Nephron (organoid): Measurements from ENCODE around the gene SHISAL1.

Experiments used
- H3K27ac Mint-ChIP-seq, 3 experiments: 2 replicates each; pipeline ENCODE4 v1.8.0; 2020; ENCODE audit warnings: mixed read lengths in 3 of 3, mild to moderate bottlenecking in 2 of 3, moderate library complexity in 1 of 3
- H3K27me3 Mint-ChIP-seq: 2 replicates; pipeline ENCODE4 v1.8.0; 2021; ENCODE audit warnings: low read depth, mild to moderate bottlenecking, moderate library complexity, mixed read lengths
- H3K36me3 Mint-ChIP-seq: 2 replicates; pipeline ENCODE4 v1.8.0; 2020; ENCODE audit warnings: low read depth, mixed read lengths
- H3K4me1 Mint-ChIP-seq: 2 replicates; pipeline ENCODE4 v1.8.0; 2020; ENCODE audit warnings: mixed read lengths
- H3K4me3 Mint-ChIP-seq, 3 experiments: 2 replicates each; pipeline ENCODE4 v1.8.0; 2020; ENCODE audit warnings: mild to moderate bottlenecking in 3 of 3, mixed read lengths in 3 of 3, moderate library complexity in 2 of 3
- H3K9me3 Mint-ChIP-seq: 2 replicates; pipeline ENCODE4 v1.8.0; 2020; ENCODE audit warnings: mixed read lengths
- CTCF ChIP-seq, 3 experiments: fragments of 200-600 bp; sonication (generic); IDR thresholded peaks; one replicate each; pipeline ENCODE4 v1.5.0; 2021; ENCODE audit warnings: antibody characterized with exemption in 3 of 3; ENCODE audit not compliant: unreplicated experiment in 3 of 3

The SHISAL1 gene

DNA sequence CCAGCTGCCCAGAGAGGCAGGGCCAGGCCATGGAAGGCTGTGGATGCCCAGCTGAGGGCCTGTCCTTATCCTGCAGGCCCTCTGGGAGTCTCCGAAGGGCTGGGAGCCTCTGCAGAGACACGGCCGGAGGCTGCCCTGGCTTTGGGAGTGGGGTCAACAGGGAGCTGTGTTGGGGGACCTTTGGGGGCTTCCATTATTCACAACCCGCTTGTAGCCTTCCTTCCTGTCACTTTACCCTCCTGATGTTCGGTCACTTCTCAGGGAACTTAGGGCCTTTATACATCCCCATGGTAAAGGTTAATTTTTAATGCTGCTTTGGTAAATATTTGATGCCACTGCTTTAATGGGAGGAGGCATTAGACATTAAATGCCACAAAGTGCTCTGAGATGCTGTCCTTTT lies 44.9 kb downstream of the SHISAL1 start:
- no peaks in the 10 kb centered on the region for H3K36me3 Mint-ChIP-seq
- H3K4me3 Mint-ChIP-seq: no peak overlapping the region
- H3K9me3 Mint-ChIP-seq: peaks cover 3% of the 10 kb centered on the region
- H3K27me3 Mint-ChIP-seq: peaks cover 4% of the 10 kb centered on the region
- peaks cover 19% of the 10 kb centered on the region for H3K4me1 Mint-ChIP-seq
- H3K27ac Mint-ChIP-seq: peak overlapping the region in 2 of 3 experiments; percentile 11 to 16
- no peak for TF ChIP-seq CTCF (IDR thresholded peaks at IDR 0.05; ENCODE audit: unreplicated experiment in 3 of 3)

DNA sequence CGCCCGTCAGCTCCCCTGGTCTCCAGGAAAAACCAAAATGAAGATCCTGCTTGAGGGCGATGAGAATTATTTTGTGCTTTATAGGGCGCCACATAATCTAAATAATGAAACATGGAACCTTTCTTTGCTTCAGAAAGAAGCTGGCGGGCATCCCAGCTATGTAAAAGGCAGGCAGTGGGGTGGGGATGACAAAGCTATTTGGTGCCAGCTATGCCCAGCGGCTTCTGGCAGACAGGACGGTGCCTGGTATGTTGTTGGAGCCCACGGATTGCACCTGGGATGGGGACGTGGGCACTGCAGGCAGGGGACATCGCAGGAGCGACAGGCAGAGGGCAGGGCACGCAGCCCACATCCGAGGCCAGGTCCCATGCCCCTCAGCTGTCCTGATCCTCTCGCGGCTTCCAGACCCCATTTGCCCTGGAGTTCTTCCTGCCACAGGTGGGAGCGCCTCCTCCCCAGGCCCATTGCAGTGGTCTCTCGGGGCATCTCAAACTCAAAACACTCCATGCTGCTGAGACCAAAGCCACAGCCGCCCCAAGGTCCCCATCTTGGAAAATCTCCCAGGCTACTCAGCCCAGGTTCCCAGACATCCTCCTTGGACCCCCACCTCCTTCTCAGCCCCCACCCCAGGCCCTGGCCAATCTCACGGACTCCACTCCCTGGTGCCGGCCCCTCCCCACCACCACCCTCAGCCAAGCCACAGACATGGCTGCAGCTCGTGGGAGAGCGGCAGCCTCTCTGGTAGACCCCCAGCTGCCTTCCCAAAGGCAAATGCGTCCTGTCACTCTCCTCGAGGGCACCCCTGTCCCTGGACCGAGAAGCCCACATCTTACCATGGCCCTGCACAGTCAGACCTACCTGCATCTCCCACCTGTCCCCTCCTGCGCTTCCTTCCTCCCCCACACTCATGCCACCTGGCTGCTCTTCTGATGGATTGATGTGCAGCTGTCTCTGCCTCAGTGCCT lies 45.7 kb downstream of the SHISAL1 start:
- peaks cover 4% of the 10 kb centered on the region for H3K27me3 Mint-ChIP-seq
- H3K36me3 Mint-ChIP-seq: no peaks in the 10 kb centered on the region
- peaks cover 11% of the 10 kb centered on the region for H3K4me1 Mint-ChIP-seq
- TF ChIP-seq CTCF (IDR thresholded peaks at IDR 0.05; ENCODE audit: unreplicated experiment in 3 of 3): no peak
- H3K9me3 Mint-ChIP-seq: peaks cover 3% of the 10 kb centered on the region
- H3K27ac Mint-ChIP-seq: no peak overlapping the region
- no peak overlapping the region for H3K4me3 Mint-ChIP-seq

- H3K4me3 Mint-ChIP-seq: no peak overlapping the region
- no peaks in the 10 kb centered on the region for H3K4me1 Mint-ChIP-seq
- H3K27ac Mint-ChIP-seq: no peak overlapping the region
- peaks cover 3% of the 10 kb centered on the region for H3K9me3 Mint-ChIP-seq
- H3K36me3 Mint-ChIP-seq: no peaks in the 10 kb centered on the region
- TF ChIP-seq CTCF (IDR thresholded peaks at IDR 0.05; ENCODE audit: unreplicated experiment in 3 of 3): no peak
- peaks cover 7% of the 10 kb centered on the region for H3K27me3 Mint-ChIP-seq
These were observed 49.2 kb downstream of the SHISAL1 start for GRCh38 chr22:44263547-44263946.

DNA sequence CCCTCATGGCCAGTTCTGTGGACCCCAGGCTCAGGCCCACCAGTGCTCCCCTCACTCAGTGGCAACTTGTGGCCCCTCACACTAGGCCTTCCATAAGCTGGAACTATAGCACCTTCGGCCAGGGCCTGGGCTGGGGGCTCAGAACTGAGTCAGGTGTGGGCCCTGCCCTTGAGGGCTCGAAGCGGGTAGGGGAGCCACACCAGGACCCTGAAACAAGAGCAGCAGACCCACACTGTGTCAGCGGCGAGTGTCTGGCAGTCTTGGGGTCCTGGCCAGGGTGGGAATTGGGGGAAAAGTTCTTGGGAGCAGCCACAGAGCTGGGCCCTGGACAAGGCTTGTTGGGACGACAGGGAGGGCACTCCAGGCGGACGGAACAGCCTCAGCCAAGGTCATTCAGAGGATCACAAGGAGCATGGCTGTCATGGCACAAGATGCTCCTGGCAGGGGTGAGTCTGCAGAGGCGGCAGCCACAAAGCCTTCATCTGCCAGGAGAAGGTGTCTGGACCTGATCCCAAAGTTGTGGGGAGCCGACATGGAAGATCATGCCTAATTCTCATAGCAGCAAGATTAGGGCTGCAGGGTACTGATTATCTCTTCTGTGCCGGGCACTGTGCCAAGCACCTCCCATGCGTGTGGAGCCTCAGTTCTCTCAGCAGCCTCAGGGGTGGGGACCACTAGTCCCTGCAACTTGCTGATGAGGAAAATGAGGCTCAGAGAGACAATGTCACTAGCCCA lies 50.7 kb downstream of the SHISAL1 start:
- Mint-ChIP-seq H3K9me3 (peaks cover 3% of the 10 kb centered on the region), H3K4me3 (no peak overlapping the region), H3K27ac (peak overlapping the region in 1 of 3 experiments; percentile 49), H3K27me3 (peaks cover 12% of the 10 kb centered on the region), H3K4me1 (no peaks in the 10 kb centered on the region), H3K36me3 (no peaks in the 10 kb centered on the region)
- no peak for TF ChIP-seq CTCF (IDR thresholded peaks at IDR 0.05; ENCODE audit: unreplicated experiment in 3 of 3)

DNA sequence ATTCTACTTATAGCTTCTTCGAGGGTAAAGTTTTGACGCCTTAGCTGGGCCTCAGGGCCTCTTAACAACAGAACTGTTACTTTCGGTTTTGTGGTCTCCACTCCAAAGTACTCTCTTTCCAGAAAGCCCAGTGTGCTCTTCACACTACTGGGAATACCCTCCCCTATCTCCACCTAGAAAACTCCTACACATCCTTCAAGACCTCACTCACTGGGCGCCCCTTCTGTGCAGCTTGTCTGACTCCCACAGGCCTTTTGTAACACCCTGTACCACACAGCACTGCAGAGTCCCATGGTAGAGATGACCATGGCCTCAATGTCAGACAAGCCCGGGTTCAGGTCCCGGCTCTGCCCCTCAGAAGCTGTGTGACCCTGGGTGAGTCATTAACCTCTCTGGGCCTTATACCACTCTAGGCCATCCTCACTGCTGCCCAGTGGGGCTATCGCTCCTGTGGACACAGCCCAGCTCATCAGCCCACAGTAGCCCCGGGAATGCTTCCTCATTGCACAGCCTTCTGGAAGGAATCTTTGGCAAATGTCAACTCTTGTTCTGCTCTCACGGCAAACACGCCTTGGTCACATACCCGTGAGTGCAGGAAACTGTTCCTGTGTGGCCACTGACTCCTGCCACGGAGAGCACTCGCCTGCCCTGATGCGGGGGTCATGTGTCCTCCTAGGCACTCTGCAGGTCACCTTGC lies 51.4 kb downstream of the SHISAL1 start:
- no peak for TF ChIP-seq CTCF (IDR thresholded peaks at IDR 0.05; ENCODE audit: unreplicated experiment in 3 of 3)
- no peak overlapping the region for H3K4me3 Mint-ChIP-seq
- no peaks in the 10 kb centered on the region for H3K4me1 Mint-ChIP-seq
- H3K9me3 Mint-ChIP-seq: peaks cover 3% of the 10 kb centered on the region
- peaks cover 8% of the 10 kb centered on the region for H3K27me3 Mint-ChIP-seq
- no peak overlapping the region for H3K27ac Mint-ChIP-seq
- H3K36me3 Mint-ChIP-seq: no peaks in the 10 kb centered on the region
